Stimulated activated CD4-positive, alpha-beta T cell treated with anti-CD3 and anti-CD28 coated beads, Interleukin-2, amount 100 ng/mL, for 48 hours (primary cell): ENCODE results near the gene MAGI1.

Experiments
- DNase-seq, 2 donors: peaks; one replicate each; pipeline ENCODE4 v3.0.0-alpha.2; 2020

Gene MAGI1

DNA sequence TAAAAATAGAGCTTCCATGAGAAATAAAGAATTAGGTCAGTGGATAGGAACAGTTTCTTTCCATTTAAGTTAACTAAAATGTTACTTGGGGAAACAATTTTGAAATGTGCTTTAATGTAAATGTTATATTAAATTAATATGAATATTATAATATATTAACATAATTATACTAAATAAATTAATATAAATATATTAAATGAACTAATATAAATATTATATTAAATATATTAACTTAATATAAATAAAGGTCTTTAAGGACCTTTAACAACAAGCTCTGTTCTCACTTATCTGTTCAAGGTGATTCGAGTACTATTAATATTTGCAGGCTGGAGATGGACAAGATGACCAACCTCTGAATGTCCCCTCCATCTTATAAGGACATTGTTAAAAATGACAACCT lies 100.6 kb downstream of the MAGI1 start:
- no peak for DNase-seq

DNA sequence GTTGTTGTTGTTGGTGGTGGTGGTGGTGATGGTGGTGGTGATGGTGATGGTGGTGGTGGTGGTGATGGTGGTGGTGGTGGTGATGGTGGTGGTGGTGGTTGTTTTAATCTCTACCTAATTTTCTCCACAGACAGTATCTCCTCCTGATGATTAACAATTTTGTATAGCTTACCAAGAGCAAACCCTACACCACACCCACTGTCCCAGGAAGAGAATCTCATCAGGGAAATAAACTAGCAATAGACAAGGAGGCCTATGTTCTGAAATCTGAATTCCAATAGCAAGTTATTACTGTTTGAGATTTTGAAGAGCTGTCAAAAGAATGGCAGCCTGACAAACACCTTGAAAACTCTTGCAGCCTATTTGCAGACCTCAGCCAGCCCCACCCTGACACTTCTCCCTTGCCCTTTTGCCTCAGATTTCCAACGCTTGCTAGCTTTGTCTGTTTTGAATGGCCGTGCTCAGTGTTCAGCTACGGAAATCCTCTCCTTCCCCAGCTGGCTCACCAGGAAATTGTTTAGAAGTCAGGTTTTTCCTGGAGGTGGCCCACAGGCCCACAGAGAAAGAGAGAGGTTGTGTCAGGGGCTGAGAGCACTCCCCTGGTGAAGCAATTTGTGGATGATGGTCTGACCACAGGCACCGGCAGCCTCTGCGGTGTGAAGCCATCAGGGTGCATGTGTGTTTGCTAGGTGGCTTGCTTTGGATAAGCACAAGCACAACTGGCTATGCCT lies 101.6 kb downstream of the MAGI1 start:
- no peak for DNase-seq

DNA sequence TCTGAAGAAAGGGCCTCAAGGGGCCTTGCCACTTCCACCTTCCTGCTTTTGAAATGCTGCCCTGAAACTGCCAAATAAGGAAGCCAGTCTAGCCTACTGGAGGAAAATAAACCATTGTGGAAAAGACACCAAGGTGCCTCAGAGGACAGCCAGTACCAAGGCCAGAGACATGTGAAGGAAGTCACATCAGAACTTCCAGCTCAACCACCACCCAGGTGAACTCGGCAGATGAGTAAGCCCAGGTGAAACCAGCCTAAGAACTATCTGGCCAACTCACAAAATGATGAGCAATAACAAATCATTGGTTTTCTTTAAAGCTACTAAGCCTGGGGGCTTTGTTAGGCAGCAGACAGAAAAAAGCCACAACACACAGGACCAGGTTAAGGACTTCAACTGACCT lies 103.0 kb downstream of the MAGI1 start:
- DNase-seq = no peak

DNA sequence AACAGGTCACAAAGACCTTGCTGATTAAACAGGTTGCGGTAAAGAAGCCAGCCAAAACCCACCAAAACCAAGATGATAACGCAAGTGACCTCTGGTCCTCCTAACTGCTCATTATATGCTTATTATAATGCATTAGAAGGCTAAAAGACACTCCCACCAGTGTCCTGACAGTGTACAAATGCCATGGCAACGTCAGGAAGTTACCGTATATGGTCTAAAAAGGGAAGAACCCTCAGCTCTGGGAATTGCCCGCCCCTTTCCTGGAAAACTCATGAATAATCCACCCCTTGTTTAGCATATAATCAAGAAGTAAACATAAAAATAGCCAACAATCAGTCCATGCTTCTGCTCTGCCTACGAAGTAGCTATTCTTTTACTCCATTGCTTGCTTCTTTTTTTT lies 108.1 kb downstream of the MAGI1 start:
- no peak for DNase-seq

DNA sequence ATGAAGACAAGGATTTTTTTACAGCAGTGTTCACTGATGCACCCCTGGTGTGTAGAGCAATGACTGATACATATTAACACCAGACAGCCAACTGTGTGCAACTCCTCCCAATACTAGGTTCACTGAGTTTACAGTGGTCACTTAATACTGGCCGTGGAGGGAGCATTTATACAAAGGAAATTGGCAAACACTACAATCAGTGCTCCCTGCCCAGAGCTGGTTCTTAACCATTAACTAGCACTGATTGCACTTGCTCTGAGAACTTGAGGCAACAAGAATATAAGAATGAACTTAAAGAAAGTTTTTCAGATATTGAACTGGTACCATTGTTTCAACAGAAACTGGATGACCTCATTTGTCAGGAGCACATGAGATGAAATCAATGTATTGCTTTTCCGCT lies 110.6 kb downstream of the MAGI1 start:
- no peak for DNase-seq

DNA sequence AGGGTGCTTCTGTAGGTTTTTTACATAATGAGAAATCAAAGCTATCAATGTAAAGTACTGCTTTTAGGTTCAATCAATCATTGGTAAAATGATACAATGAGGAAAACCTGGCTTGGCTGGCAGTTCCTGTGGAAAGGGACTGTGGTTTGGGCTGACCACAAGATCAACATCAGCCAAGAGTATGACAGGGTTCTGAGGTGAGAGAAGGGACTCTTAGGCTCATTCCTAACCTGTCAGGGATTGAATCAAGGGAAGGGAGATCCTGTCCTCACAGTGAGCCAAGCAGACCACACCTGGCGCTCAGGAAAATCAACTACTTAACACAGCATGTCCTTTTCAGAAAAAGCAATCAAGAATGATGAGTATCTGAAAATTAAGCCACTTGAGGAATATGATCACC lies 111.1 kb downstream of the MAGI1 start:
- no peak for DNase-seq

DNA sequence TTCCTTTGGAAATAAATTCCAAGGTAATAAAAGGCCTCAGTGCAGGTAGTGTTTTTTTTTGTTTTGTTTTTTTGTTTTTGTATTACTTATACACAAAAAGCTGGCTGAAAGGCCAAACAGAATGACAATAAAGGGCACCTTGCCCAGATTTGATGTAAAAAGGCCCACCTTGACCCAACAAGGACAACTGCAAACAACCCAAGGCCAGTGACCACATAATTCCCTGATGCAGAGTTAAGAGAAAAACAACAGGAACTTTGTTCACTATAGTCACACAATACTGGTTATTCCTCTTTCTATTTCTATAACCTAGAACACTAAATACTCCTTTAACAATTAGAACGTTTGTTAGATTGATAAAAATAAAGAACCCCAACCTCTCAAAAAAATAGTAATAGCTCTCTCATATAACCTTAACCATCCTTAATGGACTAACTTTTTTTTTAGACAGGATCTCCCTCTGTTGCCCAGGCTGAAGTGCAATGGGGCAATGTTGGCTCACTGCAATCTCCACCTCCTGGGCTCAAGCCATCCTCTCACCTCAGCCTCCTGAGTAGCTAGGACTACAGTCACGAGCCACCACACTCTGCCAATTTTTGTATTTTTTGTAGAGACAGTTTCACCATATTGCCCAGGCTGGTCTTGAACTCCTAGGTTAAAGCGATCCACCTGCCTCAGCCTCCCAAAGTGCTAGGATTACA lies 113.3 kb downstream of the MAGI1 start:
- DNase-seq = no peak

DNA sequence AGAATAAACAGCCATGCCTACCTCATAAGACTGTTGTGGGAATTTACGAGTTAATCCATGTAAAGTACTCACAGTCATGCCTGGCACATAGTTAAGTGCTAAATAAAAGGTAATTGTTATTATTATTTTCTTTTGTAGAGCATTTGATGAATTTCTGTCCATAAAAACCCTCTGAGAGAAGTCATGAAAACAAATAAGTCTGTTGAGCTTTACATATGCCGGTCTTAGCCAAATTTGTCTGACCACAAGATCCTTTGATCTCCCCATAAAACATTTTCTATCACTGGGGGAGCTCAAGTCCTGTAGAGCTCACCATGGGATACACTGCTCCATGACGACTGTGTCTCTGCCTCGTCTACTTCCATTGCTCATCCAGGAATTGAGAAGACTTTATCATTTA lies 114.0 kb downstream of the MAGI1 start:
- DNase-seq = no peak

DNA sequence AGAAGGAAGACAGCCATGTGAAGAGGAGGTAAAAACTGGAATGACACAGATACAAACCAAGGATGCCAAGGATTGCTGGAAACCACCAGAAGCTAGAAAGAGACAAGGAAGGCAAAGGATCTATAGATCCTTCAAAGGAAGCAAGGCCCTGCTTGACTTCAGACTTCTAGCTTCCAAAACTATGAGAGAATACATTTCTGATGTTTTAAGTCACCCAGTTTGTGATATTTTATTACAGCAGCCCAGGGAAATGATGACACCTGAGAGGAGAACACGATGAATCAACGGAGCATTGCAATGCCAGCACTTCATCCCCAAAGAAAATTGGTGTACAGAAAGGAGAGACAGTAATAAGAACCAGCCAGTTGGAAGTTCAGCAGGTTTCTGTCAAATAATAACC lies 116.3 kb downstream of the MAGI1 start:
- no peak for DNase-seq

DNA sequence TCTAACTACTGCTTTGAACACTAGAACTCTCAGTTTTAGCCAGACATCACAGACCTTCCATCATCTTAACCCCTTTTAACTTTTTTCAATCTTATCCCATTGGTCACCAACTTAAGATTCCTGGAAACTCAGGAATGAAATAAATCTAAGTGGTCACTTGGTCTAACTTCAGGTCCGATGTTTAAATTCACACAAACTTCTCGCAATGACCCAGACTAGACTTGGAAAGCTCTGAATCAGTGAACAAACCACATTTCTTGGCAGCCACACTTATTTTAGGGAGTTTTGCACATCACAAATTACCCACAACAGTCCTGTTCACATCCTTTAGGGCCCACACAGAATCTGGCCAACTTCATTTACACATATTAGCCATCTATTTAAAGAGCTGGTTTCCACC lies 118.9 kb downstream of the MAGI1 start:
- no peak for DNase-seq

DNA sequence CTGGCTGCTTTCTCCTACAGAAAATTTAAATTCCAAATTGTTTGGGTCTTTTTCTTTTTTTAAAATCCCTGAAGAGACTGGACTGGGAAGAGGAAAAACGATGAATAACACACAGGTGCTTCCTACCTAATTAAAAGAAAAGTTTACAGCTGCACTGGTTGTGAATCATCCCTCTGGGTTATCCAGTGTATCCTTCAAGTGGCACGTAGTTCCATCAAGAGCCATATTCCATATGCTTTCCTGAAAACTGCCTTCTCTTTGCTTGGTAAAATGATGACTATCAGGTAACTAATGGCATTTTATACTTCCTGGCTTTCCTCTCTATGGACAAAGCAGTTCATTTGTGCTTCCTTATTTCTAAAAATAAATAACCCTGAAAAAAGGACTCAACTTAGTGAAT lies 123.2 kb downstream of the MAGI1 start:
- no peak for DNase-seq

DNA sequence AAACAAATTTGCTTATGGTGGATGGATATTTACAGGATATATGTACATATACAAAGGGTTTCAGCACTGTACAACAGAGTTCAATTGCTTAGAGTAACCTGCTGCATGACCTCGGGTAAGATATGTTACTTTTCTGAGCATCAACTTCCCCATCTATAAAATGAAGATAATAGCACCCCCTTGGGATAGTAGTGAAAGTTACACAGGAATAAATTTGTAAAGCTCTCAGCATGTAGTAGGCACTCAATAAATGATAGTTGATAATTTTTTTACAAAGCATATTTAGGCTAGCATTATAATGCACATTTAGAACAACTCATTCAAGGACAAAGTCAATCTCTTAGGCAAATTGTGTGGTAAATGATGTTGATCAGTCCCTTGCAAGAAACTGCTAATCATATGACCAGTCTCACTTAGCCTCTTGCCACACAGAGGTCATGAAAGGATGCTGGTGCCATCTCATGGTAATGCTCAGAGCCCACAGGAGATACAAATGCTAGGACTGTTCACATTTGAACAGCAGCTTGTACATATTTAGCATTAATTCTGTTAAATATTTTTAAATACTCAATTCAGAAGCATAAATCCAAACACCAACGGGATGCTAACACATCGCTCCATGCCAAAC lies 123.9 kb downstream of the MAGI1 start:
- DNase-seq = no peak

DNA sequence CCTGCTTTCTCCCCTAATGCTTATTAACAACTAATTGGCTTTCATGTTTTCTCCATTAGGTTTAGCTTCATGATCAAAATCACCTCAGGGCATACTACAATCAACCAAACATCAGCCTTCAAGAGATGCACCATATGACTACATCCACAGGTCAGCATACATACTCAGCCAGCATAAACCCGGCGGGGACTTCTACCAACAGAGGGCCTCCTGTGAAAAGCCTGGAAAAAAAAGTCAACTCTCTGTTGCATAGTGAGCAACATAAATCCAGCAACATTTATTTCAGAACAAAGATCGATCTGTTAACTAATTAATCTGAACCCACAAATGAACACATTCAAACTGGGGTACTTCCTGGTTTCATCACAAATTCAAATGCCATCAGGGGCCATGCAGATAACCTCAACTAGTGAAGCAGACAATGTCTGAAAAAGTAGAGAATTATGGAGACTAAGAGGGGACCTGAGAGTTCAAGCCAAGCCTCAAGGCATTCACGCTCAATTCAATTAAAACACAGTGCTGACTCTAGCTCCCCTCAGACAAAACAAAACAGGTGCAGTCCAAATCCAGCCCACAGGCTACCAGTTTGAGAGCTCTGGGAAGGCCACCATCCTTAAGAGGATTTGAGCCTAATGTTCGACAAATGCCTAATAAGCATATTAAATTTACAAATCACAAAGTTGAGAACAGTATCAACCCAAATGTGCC lies 124.5 kb downstream of the MAGI1 start:
- DNase-seq = no peak

DNA sequence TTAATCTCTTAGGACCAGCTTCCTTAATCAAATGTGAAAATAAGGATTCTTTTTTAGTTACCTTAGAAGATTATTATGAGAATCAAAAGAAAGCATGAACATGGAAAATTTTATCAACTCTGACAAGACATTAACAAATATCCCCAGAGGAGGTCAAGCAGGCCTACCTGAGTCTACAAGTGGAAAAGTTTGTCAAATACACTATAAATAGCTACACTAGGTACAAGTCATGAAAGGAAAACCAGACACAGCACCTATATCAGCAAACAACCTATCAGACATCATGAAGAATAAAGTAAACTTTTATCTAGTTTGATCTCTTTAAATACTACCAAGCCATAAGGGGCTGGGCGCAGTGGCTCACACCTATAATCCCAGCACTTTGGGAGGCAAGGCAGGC lies 126.1 kb downstream of the MAGI1 start:
- DNase-seq = no peak

DNA sequence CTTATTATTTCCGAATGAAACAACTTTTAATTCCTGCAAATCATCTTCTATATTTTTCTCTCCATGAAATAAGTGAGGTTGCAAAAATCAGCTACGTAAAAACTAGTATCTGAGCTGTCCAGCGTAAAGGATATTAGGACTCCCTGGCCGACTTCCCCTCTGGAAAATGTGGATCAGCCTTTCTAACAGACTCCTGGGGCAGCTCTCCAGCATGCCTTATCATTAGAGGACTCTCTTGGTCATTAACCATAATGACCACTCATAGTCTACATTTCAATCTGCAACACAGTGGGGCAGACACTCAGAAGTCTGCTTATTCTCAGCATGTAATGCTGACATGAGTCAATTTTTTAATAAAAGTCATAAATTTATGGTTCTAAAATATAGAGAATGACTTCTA lies 130.1 kb downstream of the MAGI1 start:
- no peak for DNase-seq

DNA sequence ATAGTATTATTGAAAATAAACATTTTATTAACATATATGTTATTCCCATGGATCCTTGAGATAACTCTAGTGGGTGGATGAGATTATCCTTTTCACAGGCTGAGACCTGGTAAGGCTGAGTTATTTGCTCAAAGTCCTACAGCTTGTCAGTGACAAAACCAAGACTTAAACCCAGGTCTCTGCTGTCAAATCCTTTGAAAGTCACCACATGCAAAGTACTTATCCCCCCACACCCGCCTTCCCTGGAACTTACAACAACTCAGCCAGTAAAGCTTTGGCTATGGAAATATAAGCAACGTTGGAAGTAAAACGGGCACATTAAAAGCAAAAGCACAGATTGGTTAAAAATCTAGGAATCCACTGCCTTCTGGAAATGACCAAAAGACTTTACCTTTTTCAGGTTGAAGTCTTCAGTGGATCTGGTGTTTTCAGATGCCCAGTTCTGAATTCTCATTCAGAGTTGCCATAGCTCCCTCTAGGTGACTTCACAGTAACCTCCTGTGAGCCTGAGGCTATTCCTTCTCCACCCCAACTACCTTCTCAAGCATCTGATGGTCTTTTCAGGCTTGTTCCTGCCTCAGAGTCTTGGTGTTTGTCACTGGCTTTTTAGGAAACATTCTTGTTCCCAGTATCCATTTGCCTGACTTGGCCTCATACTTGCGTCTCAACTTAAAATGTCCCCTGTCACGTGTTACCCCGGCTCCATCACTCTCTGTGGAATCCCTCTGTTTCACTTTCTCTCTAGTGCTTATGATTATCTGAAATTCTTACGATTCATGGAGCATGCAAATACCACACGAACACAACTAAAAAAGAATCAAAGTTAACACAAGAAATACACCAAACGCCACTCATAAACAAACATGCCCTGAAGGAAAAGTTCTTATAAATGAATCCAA lies 131.2 kb downstream of the MAGI1 start:
- DNase-seq = no peak

DNA sequence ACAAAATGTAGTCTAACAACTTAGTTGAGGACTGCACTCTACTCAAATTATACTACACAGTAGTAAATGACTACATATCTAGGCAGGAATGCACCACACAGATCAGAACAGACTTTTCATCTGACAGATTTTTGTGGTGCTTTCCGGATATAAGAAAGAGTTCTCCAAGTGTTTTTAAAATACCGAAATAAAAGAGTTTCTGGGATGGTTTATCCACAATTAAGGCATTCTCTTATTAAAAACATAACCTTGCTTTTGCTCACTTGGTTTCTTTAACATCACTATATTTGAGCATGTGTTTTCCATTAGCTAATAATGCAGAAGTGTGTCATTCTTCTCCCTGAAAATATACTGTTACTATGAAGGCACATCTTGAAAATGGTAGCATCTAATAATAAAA lies 132.9 kb downstream of the MAGI1 start:
- no peak for DNase-seq

DNA sequence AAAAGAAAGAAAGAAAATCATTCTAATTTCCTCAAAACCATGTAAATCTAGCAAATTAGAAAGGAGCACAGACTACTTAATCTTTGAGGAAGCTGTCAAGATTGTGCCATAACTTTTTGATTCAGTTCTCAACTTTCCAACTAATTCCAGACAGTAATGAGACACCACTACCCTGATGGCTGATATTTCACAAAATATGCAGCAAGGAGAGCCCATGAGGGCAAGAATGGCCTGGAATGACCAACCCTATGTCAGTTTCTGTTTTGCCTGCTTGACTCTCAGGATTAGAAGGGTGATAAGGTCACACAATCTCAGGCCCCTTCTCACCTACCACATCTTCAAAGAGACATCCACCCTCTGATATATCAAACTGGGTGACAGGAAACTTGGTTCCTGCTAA lies 134.7 kb downstream of the MAGI1 start:
- no peak for DNase-seq

DNA sequence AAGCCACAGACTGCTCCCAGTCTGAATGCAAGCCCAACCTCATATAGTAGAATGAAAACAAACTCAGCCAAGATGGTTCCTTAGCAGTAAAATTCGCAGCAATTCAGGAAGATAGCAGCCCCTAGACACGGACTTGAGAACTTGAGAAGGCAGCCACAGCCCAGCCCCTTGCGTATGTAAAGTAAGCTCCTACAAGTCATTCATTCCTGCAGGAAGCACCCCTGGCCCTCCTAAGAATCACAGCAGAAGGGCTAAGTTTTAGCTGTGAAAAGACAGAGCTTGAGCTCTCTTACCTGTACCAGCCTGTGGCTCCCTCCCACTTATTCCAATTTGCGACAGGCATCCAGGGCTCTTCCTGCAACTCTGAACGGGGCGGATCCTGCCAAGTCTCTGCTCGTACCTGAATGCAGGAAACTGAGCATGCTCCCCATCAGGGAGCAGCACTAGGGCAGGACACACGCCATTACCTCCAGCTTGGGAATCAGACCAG lies 136.4 kb downstream of the MAGI1 start:
- no peak for DNase-seq

DNA sequence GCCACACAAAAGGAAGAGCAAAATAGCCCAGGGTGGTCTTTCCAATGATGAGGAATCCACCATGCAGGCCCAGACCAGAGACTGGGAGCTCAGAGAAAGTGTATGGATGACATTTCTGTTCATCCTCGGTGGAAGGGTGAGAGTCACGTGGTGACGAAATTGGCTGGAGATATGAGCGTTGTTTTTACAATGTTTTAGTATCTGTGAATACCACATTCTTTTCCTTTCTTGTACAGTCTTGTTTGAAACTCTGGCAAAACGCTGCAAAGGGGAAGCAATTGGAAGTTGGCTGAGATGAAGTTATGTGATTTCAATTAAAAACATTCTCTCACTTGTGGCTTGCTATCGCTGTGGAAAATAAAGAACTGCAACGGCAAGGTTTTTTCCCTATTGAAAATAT lies 137.5 kb downstream of the MAGI1 start:
- no peak for DNase-seq

DNA sequence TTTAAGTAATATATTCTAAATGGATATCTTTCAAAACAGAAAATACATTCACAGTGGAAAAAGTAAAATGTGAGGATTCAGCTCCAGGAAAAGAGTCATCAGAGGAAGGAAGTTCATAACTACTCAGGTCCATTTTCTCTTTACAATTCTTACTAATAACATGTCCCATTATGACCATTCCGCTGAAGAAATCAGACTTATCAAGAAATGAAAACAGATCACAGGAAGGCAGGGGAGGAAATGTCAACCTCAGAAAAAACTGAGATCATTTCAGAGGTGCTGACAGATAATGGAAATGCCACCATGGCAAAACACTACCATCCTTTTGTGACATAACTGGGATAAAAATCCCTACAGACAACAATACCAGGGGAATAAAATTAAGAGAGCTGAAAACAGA lies 139.5 kb downstream of the MAGI1 start:
- DNase-seq = no peak

DNA sequence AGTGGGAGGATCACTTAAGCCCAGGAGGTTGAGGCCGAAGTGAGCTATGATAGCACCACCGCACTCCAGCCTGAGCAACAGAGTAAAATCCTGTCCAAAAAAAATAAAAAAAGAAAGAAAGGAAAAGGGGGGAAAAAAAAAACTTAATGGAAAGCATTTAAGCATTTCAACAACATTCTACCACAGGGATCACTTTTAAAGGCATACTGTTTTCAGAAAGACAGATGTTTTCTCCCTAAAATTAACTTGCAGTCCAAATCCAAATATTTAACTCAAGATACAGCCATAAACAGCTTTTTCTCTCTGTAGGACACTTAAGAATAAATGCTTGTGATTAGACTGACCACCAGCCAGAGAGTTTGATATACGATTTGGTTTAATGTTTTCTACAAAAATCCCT lies 141.0 kb downstream of the MAGI1 start:
- no peak for DNase-seq

DNA sequence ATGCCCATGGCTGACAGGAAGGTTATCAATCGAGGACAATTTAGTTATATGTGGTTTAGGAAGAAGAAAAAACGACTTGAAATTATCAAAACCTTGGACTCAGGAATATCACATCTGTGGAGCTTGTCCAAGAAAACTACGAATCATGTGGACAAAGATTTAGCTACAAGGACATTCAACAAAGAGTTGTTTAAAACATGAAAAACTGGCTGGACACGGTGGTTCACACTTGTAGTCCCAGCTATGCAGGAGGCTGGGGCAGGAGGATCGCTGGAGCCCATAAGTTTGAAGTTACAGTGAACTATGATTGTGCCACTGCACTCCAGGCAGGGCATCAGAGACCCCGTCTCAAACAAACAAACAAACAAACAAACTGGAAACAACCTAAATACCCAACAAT lies 142.4 kb downstream of the MAGI1 start:
- no peak for DNase-seq
